Liver (tissue), 9 donors: ENCODE results near the gene B4GALNT2. TPM values are rescaled to one million over a fixed set of nuclear protein-coding genes. Genes with fewer than 3 reads are reported as not detected.

Experiments used
- DNase-seq: peaks from one replicate; pipeline ENCODE4 v3.0.0-alpha.2; 2017; ENCODE audit warnings: low spot score
- H3K27ac ChIP-seq, 2 donors: one replicate each; pipeline ENCODE4 v1.7.0; 2013; ENCODE audit warnings: inconsistent platforms in 2 of 2, low read length in 2 of 2, control low read depth in 1 of 2, low read depth in 1 of 2, mild to moderate bottlenecking in 1 of 2
- H3K27me3 ChIP-seq, 4 donors: one replicate each; pipeline versions ENCODE4 v1.6.1 to v1.7.0; 2013; ENCODE audit warnings: low read length in 3 of 4, inconsistent platforms in 1 of 4, mild to moderate bottlenecking in 1 of 4, moderate library complexity in 1 of 4; ENCODE audit not compliant: control insufficient read depth in 4 of 4, insufficient read depth in 4 of 4
- H3K36me3 ChIP-seq, 4 donors: one replicate each; pipeline versions ENCODE4 v1.6.1 to v1.7.0; 2013; ENCODE audit warnings: low read length in 3 of 4, mild to moderate bottlenecking in 3 of 4, low read depth in 1 of 4, moderate library complexity in 1 of 4; ENCODE audit not compliant: control insufficient read depth in 4 of 4, insufficient read depth in 3 of 4
- H3K4me1 ChIP-seq, 4 donors: one replicate each; pipeline versions ENCODE4 v1.6.1 to v1.7.0; 2013; ENCODE audit warnings: low read length in 3 of 4, mild to moderate bottlenecking in 3 of 4, moderate library complexity in 1 of 4; ENCODE audit not compliant: control insufficient read depth in 4 of 4, insufficient read depth in 4 of 4
- H3K4me3 ChIP-seq, 3 donors: one replicate each; pipeline versions ENCODE4 v1.6.1 to v1.7.0; 2013; ENCODE audit warnings: low read length in 3 of 3, control low read depth in 1 of 3, low read depth in 1 of 3, mild to moderate bottlenecking in 1 of 3
- H3K9ac ChIP-seq, 2 donors: one replicate each; pipeline ENCODE4 v1.7.0; 2013; ENCODE audit warnings: low read length in 2 of 2, mild to moderate bottlenecking in 2 of 2, moderate library complexity in 2 of 2, control low read depth in 1 of 2, low read depth in 1 of 2
- H3K9me3 ChIP-seq, 4 donors: one replicate each; pipeline versions ENCODE4 v1.6.1 to v1.7.0; 2013; ENCODE audit warnings: low read length in 3 of 4; ENCODE audit not compliant: control insufficient read depth in 4 of 4
- ATF3 ChIP-seq: IDR thresholded peaks from 2 replicates; pipeline ENCODE4 v1.6.1; 2016; ENCODE audit warnings: antibody characterized with exemption
- CTCF ChIP-seq: fragments of 150-350 bp; IDR thresholded peaks from 2 replicates; pipeline ENCODE4 v1.5.1; 2017; ENCODE audit warnings: improper control_type of control experiment, low read depth, low read length; ENCODE audit not compliant: missing input control
- EGR1 ChIP-seq, 2 donors: IDR thresholded peaks; 2 replicates each; pipeline ENCODE4 v1.6.1; 2016 to 2018; ENCODE audit warnings: antibody characterized with exemption in 2 of 2, low read depth in 2 of 2
- FOXA1 ChIP-seq: IDR thresholded peaks from 2 replicates; pipeline ENCODE4 v1.6.1; 2016; ENCODE audit warnings: antibody characterized with exemption
- FOXA2 ChIP-seq: IDR thresholded peaks from 2 replicates; pipeline ENCODE4 v1.6.1; 2016; ENCODE audit warnings: antibody characterized with exemption
- GABPA ChIP-seq, 2 donors: IDR thresholded peaks in 1 of 2; conservative IDR thresholded peaks in 1 of 2; 2 replicates each; pipeline ENCODE4 v1.6.1; 2016; ENCODE audit warnings: antibody characterized with exemption in 2 of 2, mild to moderate bottlenecking in 1 of 2, moderate library complexity in 1 of 2
- HNF4A ChIP-seq, 2 donors: conservative IDR thresholded peaks; 2 replicates each; pipeline ENCODE4 v1.6.1; 2016; ENCODE audit warnings: antibody characterized with exemption in 2 of 2, mild to moderate bottlenecking in 2 of 2
- HNF4G ChIP-seq: IDR thresholded peaks from 2 replicates; pipeline ENCODE4 v1.6.1; 2016; ENCODE audit warnings: antibody characterized with exemption
- JUND ChIP-seq, 2 donors: IDR thresholded peaks; 2 replicates each; pipeline ENCODE4 v1.6.1; 2016; ENCODE audit warnings: antibody characterized with exemption in 2 of 2
- MAX ChIP-seq: IDR thresholded peaks from 2 replicates; pipeline ENCODE4 v1.6.1; 2016; ENCODE audit warnings: antibody characterized with exemption
- NR2F2 ChIP-seq: IDR thresholded peaks from 2 replicates; pipeline ENCODE4 v1.6.1; 2016; ENCODE audit warnings: antibody characterized with exemption
- RAD21 ChIP-seq, 2 donors: IDR thresholded peaks; 2 replicates each; pipeline ENCODE4 v1.6.1; 2016; ENCODE audit warnings: antibody characterized with exemption in 2 of 2, mild to moderate bottlenecking in 2 of 2
- REST ChIP-seq: IDR thresholded peaks from 2 replicates; pipeline ENCODE4 v1.6.1; 2016; ENCODE audit warnings: antibody characterized with exemption, mild to moderate bottlenecking
- RXRA ChIP-seq, 2 donors: IDR thresholded peaks; 2 replicates each; pipeline ENCODE4 v1.6.1; 2017 to 2018; ENCODE audit warnings: antibody characterized with exemption in 2 of 2, mild to moderate bottlenecking in 1 of 2
- SP1 ChIP-seq: IDR thresholded peaks from 2 replicates; pipeline ENCODE4 v1.6.1; 2018; ENCODE audit warnings: antibody characterized with exemption, mild to moderate bottlenecking
- TAF1 ChIP-seq: conservative IDR thresholded peaks from 2 replicates; pipeline ENCODE4 v1.6.1; 2016; ENCODE audit warnings: antibody characterized with exemption, mild to moderate bottlenecking
- YY1 ChIP-seq: IDR thresholded peaks from 2 replicates; pipeline ENCODE4 v1.6.1; 2016; ENCODE audit warnings: antibody characterized with exemption, mild to moderate bottlenecking
- ZBTB33 ChIP-seq: IDR thresholded peaks from 2 replicates; pipeline ENCODE4 v1.6.1; 2016; ENCODE audit warnings: antibody characterized with exemption
- WGBS: extraction: QIAGEN DNeasy Blood & Tissue Kit; methylation state at CpG from one replicate; pipeline ENCODE4 v1.1.7; 2013; 5-methylcytosine and 5-hydroxymethylcytosine counted together
- polyA plus RNA-seq, 2 donors: library from polyadenylated mRNA; stranded (reverse) in 1 of 2; unstranded in 1 of 2; fragments of 200-250 nt in 1 of 2; fragments of >200 nt in 1 of 2; fragmentation: Nextera tagmentation in 1 of 2; extraction: Ambion mirVana in 1 of 2; gene quantifications; one replicate each; pipeline versions ENCODE4 v1.2.1 to v1.2.3, GENCODE V29; 2013 to 2015
- total RNA-seq, 2 donors: library from RNA; depleted of rRNA; stranded (reverse); fragments of >200 nt; gene quantifications; one replicate each; pipeline ENCODE4 v1.2.3, GENCODE V29; 2014
- donor health status: healthy.
- donor health status: healthy.
- donor health status: healthy.
- donor health status: healthy.
- donor health status: healthy.

The B4GALNT2 gene
- total and polyA plus RNA-seq, 4 donors: not detected

- no peaks in the 10 kb centered on the region for H3K9me3 ChIP-seq
- DNase-seq: no peak
- TF ChIP-seq RAD21 (IDR thresholded peaks at IDR 0.05): no peak
- TF ChIP-seq FOXA1: no peak
- no peak for TF ChIP-seq CTCF
- no peak for TF ChIP-seq ZBTB33
- no peak for TF ChIP-seq HNF4G
- WGBS: 73% methylated on average over 4 of the region's 4 CpGs
- no peak overlapping the region for H3K27ac ChIP-seq
- no peaks in the 10 kb centered on the region for H3K36me3 ChIP-seq
- no peak overlapping the region for H3K4me3 ChIP-seq
- H3K4me1 ChIP-seq: no peaks in the 10 kb centered on the region
- peaks cover 0 to 10% (median 3%) of the 10 kb centered on the region in 4 donors for H3K27me3 ChIP-seq
- H3K9ac ChIP-seq: no peak overlapping the region
These were observed 30.3 kb downstream of the B4GALNT2 start for GRCh38 chr17:49162866-49163265.

GRCh38 chr17:49165143-49165542, 32.6 kb downstream of the B4GALNT2 start:
- Histone ChIP-seq H3K36me3 (no peaks in the 10 kb centered on the region), H3K4me3 (no peak overlapping the region), H3K9me3 (no peaks in the 10 kb centered on the region), H3K27me3 (peaks cover 0 to 5% (median 2%) of the 10 kb centered on the region in 4 donors), H3K27ac (no peak overlapping the region), H3K4me1 (no peaks in the 10 kb centered on the region), H3K9ac (no peak overlapping the region)
- TF ChIP-seq FOXA1: no peak
- TF ChIP-seq MAX: no peak
- no peak for TF ChIP-seq GABPA (IDR thresholded peaks at IDR 0.05 in 1 of 2, conservative IDR thresholded peaks at IDR 0.05 in 1 of 2)
- TF ChIP-seq YY1: no peak
- TF ChIP-seq HNF4G: no peak
- TF ChIP-seq SP1: no peak
- TF ChIP-seq REST: no peak
- TF ChIP-seq FOXA2: no peak
- TF ChIP-seq EGR1 (IDR thresholded peaks at IDR 0.05; ENCODE audit: low read depth in 2 of 2): no peak
- no peak for TF ChIP-seq HNF4A (conservative IDR thresholded peaks at IDR 0.05)
- TF ChIP-seq NR2F2: no peak
- no peak for TF ChIP-seq RXRA (IDR thresholded peaks at IDR 0.05)
- no peak for TF ChIP-seq JUND (IDR thresholded peaks at IDR 0.05)
- no peak for TF ChIP-seq TAF1
- no peak for TF ChIP-seq ATF3
- no peak for TF ChIP-seq CTCF
- no peak for TF ChIP-seq RAD21 (IDR thresholded peaks at IDR 0.05)
- TF ChIP-seq ZBTB33: no peak
- DNase-seq: no peak
- 87% methylated on average over 2 of the region's 2 CpGs for WGBS
